Measurements from ENCODE around the gene THOC5.

Gene THOC5

DNA sequence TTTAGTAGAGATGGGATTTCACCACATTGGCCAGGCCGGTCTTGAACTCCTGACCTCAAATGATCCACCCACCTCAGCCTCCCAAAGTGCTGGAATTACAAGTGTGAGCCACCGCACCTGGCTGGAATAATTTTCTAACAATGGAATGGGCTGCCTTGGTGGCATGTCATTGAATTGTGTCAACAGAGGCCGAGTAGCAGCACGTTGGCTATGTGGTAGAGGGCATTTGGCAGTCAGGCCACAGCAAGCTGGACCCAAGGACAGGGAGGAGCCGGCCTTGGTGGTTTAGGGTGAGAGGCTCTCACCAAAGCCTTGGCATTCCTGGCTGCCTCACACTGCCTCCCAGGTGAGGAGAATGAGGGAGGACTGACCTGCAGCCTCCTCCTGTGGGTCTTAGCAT lies 31.4 kb upstream of the THOC5 start:
- H3K4me3 ChIP-seq (ENCODE audit: low read length, poor library complexity, severe bottlenecking): no peak overlapping the region
- no peaks in the 10 kb centered on the region for H3K36me3 ChIP-seq (ENCODE audit: insufficient read depth, low read length)
- no peaks in the 10 kb centered on the region for H4K20me1 ChIP-seq (ENCODE audit: insufficient read depth, low read length, poor library complexity, severe bottlenecking)
- no peaks in the 10 kb centered on the region for H3K9me2 ChIP-seq (replicated peaks; ENCODE audit: low read depth, low read length)
- no peak overlapping the region for H3K4me2 ChIP-seq (ENCODE audit: low read depth, low read length, poor library complexity, severe bottlenecking)
- no peaks in the 10 kb centered on the region for H3K9me3 ChIP-seq (ENCODE audit: insufficient read depth, low read depth, low read length)
- H3F3A ChIP-seq (ENCODE audit: low read depth): no peaks in the 10 kb centered on the region
- no peaks in the 10 kb centered on the region for H3K27me3 ChIP-seq (ENCODE audit: insufficient read depth, low read length, poor library complexity, severe bottlenecking)
- no peak overlapping the region for H2AFZ ChIP-seq (ENCODE audit: low read length)
- peaks cover 9% of the 10 kb centered on the region; the same call in 1 of the 2 replicates for H3K79me2 ChIP-seq (ENCODE audit: insufficient read depth, low read length)
- H3K9ac ChIP-seq (ENCODE audit: low read depth, low read length, poor library complexity, severe bottlenecking): no peak overlapping the region
- TF ChIP-seq, protein P1, sequence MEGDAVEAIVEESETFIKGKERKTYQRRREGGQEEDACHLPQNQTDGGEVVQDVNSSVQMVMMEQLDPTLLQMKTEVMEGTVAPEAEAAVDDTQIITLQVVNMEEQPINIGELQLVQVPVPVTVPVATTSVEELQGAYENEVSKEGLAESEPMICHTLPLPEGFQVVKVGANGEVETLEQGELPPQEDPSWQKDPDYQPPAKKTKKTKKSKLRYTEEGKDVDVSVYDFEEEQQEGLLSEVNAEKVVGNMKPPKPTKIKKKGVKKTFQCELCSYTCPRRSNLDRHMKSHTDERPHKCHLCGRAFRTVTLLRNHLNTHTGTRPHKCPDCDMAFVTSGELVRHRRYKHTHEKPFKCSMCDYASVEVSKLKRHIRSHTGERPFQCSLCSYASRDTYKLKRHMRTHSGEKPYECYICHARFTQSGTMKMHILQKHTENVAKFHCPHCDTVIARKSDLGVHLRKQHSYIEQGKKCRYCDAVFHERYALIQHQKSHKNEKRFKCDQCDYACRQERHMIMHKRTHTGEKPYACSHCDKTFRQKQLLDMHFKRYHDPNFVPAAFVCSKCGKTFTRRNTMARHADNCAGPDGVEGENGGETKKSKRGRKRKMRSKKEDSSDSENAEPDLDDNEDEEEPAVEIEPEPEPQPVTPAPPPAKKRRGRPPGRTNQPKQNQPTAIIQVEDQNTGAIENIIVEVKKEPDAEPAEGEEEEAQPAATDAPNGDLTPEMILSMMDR (conservative IDR thresholded peaks at IDR 0.05; ENCODE audit: low read length): no peak
- no peak for TF ChIP-seq EZH2phosphoT487 (IDR thresholded peaks at IDR 0.05; ENCODE audit: borderline replicate concordance)
- peaks cover 14% of the 10 kb centered on the region for H3K4me1 ChIP-seq (ENCODE audit: insufficient read depth, low read length, poor library complexity, severe bottlenecking)

DNA sequence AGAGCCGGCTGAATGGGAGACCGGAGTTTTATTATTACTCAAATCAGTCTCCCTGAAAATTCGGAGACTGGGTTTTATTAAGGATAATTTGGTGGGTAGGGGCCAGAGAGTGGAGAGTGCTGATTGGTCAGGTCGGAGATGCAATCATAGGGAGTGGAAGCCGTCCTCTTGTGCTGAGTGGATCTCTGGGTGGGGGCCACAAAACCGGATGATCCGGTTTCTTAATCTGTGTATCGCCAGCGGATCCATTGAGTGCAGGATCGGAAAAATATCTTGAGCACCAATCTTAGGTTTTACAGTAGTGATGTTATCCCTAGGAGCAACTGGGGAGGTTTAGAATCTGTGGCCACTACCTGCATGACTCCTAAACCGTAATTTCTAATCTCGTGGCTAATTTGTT lies 28.2 kb upstream of the THOC5 start:
- H2AFZ ChIP-seq (ENCODE audit: low read length): no peak overlapping the region
- H3K9me3 ChIP-seq (ENCODE audit: insufficient read depth, low read depth, low read length): no peaks in the 10 kb centered on the region
- peak overlapping the region; percentile 83 for H3K4me3 ChIP-seq (ENCODE audit: low read length, poor library complexity, severe bottlenecking)
- peaks cover 18% of the 10 kb centered on the region for H3K4me1 ChIP-seq (ENCODE audit: insufficient read depth, low read length, poor library complexity, severe bottlenecking)
- no peaks in the 10 kb centered on the region for H3F3A ChIP-seq (ENCODE audit: low read depth)
- peaks cover 18% of the 10 kb centered on the region for H3K79me2 ChIP-seq (ENCODE audit: insufficient read depth, low read length)
- TF ChIP-seq EZH2phosphoT487 (IDR thresholded peaks at IDR 0.05; ENCODE audit: borderline replicate concordance): no peak
- TF ChIP-seq, protein P1 (conservative IDR thresholded peaks at IDR 0.05; ENCODE audit: low read length): no peak
- no peaks in the 10 kb centered on the region for H3K27me3 ChIP-seq (ENCODE audit: insufficient read depth, low read length, poor library complexity, severe bottlenecking)
- no peaks in the 10 kb centered on the region for H3K9me2 ChIP-seq (replicated peaks; ENCODE audit: low read depth, low read length)
- H3K9ac ChIP-seq (ENCODE audit: low read depth, low read length, poor library complexity, severe bottlenecking): no peak overlapping the region
- peak overlapping the region; percentile 80 for H3K4me2 ChIP-seq (ENCODE audit: low read depth, low read length, poor library complexity, severe bottlenecking)
- no peaks in the 10 kb centered on the region for H4K20me1 ChIP-seq (ENCODE audit: insufficient read depth, low read length, poor library complexity, severe bottlenecking)
- no peaks in the 10 kb centered on the region for H3K36me3 ChIP-seq (ENCODE audit: insufficient read depth, low read length)

DNA sequence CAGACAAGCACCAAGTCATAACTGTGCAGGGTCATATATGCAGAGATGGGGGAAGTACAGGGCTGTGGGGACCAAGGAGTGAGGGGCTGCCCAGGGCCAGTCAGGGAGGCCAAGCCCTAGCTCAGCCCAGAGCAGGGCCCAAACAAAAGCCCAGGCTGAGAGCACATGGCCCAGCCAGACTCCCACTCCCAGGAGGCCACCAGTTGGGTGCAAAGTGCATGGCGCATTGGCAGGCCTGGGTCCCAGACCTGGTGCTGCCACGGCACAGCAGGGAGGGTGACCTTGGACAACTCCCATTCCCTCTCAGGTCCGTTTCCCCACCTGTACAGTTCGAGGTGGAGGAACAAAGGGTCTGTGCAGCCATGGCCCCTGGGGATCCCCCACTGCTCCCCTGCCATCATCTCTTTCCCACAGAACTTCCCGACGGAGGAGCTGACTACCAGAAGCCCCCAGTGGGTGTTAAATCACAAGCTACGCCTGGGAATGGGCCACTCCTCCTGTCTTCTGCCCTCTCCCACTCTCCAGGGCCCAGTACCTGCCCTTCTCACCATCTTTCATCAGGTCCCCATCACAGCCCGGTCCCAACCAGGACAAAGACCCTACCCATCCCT lies 26.7 kb upstream of the THOC5 start:
- no peaks in the 10 kb centered on the region for H3K9me3 ChIP-seq (ENCODE audit: insufficient read depth, low read depth, low read length)
- no peaks in the 10 kb centered on the region for H4K20me1 ChIP-seq (ENCODE audit: insufficient read depth, low read length, poor library complexity, severe bottlenecking)
- peak overlapping the region; percentile 80 for H3K4me2 ChIP-seq (ENCODE audit: low read depth, low read length, poor library complexity, severe bottlenecking)
- H3K9me2 ChIP-seq (replicated peaks; ENCODE audit: low read depth, low read length): no peaks in the 10 kb centered on the region
- H3F3A ChIP-seq (ENCODE audit: low read depth): no peaks in the 10 kb centered on the region
- H3K79me2 ChIP-seq (ENCODE audit: insufficient read depth, low read length): peaks cover 18% of the 10 kb centered on the region
- TF ChIP-seq, protein P1 (conservative IDR thresholded peaks at IDR 0.05; ENCODE audit: low read length): no peak
- TF ChIP-seq EZH2phosphoT487 (IDR thresholded peaks at IDR 0.05; ENCODE audit: borderline replicate concordance): no peak
- peaks cover 18% of the 10 kb centered on the region for H3K4me1 ChIP-seq (ENCODE audit: insufficient read depth, low read length, poor library complexity, severe bottlenecking)
- no peaks in the 10 kb centered on the region for H3K27me3 ChIP-seq (ENCODE audit: insufficient read depth, low read length, poor library complexity, severe bottlenecking)
- peak overlapping the region; percentile 86 for H3K9ac ChIP-seq (ENCODE audit: low read depth, low read length, poor library complexity, severe bottlenecking)
- H2AFZ ChIP-seq (ENCODE audit: low read length): peak overlapping the region; percentile 45
- H3K36me3 ChIP-seq (ENCODE audit: insufficient read depth, low read length): no peaks in the 10 kb centered on the region
- H3K4me3 ChIP-seq (ENCODE audit: low read length, poor library complexity, severe bottlenecking): peak overlapping the region; percentile 83
